Cardiac atrium fibroblast (primary cell): ENCODE measurements around the gene NDUFA12. TPM values are rescaled to one million over a fixed set of nuclear protein-coding genes. Genes with fewer than 3 reads are reported as not detected.

Source experiments
- total RNA-seq: library from RNA; depleted of rRNA; stranded (reverse); fragments of >200 nt; gene quantifications from 2 replicates; pipeline ENCODE4 v1.2.3, GENCODE V29; 2015

NDUFA12 gene
- total RNA-seq, result 127 and 144 TPM in 2 replicates

GRCh38 chr12:95003213-95003920 lies at the start of gene NDUFA12:
Gene NDUFA12 (minus strand): TSS chr12:95003697. CDS start chr12:95003680, 17 bp downstream.

Other genes starting within 250 kb of the NDUFA12 start
- gene NR2C1, start 69.9 kb upstream of the NDUFA12 start, total RNA-seq, result 20.8 and 32.4 TPM in 2 replicates
- 5.4 and 5.5 TPM in 2 replicates for gene FGD6, start 213.8 kb upstream of the NDUFA12 start, total RNA-seq
- 33.2 and 33.8 TPM in 2 replicates for gene VEZT, start 214.1 kb upstream of the NDUFA12 start, total RNA-seq